H9 (cell line): ENCODE measurements around the gene PLA2G2C. TPM values are rescaled to one million over a fixed set of nuclear protein-coding genes. Genes with fewer than 3 reads are reported as not detected.

Source experiments
- DNase-seq: peaks from one replicate; pipeline ENCODE4 v3.0.0-alpha.2; 2017
- H2AFZ ChIP-seq: one replicate; pipeline ENCODE4 v1.6.1; 2013; ENCODE audit warnings: mild to moderate bottlenecking, low read length, control low read depth, moderate library complexity
- H2AK5ac ChIP-seq: 2 replicates; pipeline ENCODE4 v1.6.1; 2013; ENCODE audit warnings: low read length, control low read depth, mixed read lengths; ENCODE audit not compliant: insufficient read length
- H2BK120ac ChIP-seq: one replicate; pipeline ENCODE4 v1.6.1; 2013; ENCODE audit warnings: low read depth, mild to moderate bottlenecking, low read length, control low read depth, inconsistent platforms; ENCODE audit not compliant: poor library complexity, severe bottlenecking
- H2BK12ac ChIP-seq: 2 replicates; pipeline ENCODE4 v1.6.1; 2013; ENCODE audit warnings: low read length, control low read depth, mixed read lengths, low read depth; ENCODE audit not compliant: insufficient read length
- H2BK15ac ChIP-seq: 2 replicates; pipeline ENCODE4 v1.6.1; 2013; ENCODE audit warnings: low read depth, low read length, control low read depth
- H2BK20ac ChIP-seq: one replicate; pipeline ENCODE4 v1.6.1; 2013; ENCODE audit warnings: low read depth, mild to moderate bottlenecking, low read length, control low read depth, inconsistent platforms; ENCODE audit not compliant: poor library complexity, severe bottlenecking
- H2BK5ac ChIP-seq: 2 replicates; pipeline ENCODE4 v1.6.1; 2013; ENCODE audit warnings: low read length, control low read depth, mixed read lengths; ENCODE audit not compliant: insufficient read length
- H3K14ac ChIP-seq: 2 replicates; pipeline ENCODE4 v1.6.1; 2013; ENCODE audit warnings: low read length, control low read depth; ENCODE audit not compliant: insufficient read depth
- H3K18ac ChIP-seq: 2 replicates; pipeline ENCODE4 v1.6.1; 2013; ENCODE audit warnings: low read depth, mild to moderate bottlenecking, mixed read lengths, low read length, control low read depth; ENCODE audit not compliant: insufficient read length
- H3K23ac ChIP-seq: 2 replicates; pipeline ENCODE4 v1.6.1; 2013; ENCODE audit warnings: low read length, control low read depth, mixed read lengths, low read depth; ENCODE audit not compliant: insufficient read length
- H3K23me2 ChIP-seq: 2 replicates; pipeline ENCODE4 v1.6.1; 2013; ENCODE audit warnings: low read depth, mild to moderate bottlenecking, mixed read lengths, low read length, control low read depth; ENCODE audit not compliant: insufficient read length, poor library complexity, severe bottlenecking
- H3K27ac ChIP-seq: 2 replicates; pipeline ENCODE4 v1.5.1; 2013; ENCODE audit warnings: low read length, control low read depth, mixed read lengths, low read depth; ENCODE audit not compliant: insufficient read length
- H3K27me3 ChIP-seq: 2 replicates; pipeline ENCODE4 v1.6.1; 2013; ENCODE audit warnings: low read length, control low read depth, inconsistent platforms; ENCODE audit not compliant: insufficient read depth
- H3K4ac ChIP-seq: 2 replicates; pipeline ENCODE4 v1.6.1; 2013; ENCODE audit warnings: low read depth, mild to moderate bottlenecking, control low read depth, inconsistent platforms, low read length, moderate library complexity
- H3K4me1 ChIP-seq: 2 replicates; pipeline ENCODE4 v1.6.1; 2013; ENCODE audit warnings: low read length, control low read depth, inconsistent platforms; ENCODE audit not compliant: insufficient read depth
- H3K4me2 ChIP-seq: 2 replicates; pipeline ENCODE4 v1.6.1; 2013; ENCODE audit warnings: low read length, control low read depth, mixed read lengths; ENCODE audit not compliant: insufficient read length, insufficient read depth
- H3K56ac ChIP-seq: 2 replicates; pipeline ENCODE4 v1.6.1; 2013; ENCODE audit warnings: low read depth, mild to moderate bottlenecking, mixed read lengths, low read length, control low read depth; ENCODE audit not compliant: insufficient read length
- H3K79me1 ChIP-seq: 2 replicates; pipeline ENCODE4 v1.6.1; 2013; ENCODE audit warnings: low read depth, mild to moderate bottlenecking, moderate library complexity, low read length, control low read depth, inconsistent platforms; ENCODE audit not compliant: insufficient read depth, poor library complexity, severe bottlenecking
- H3K79me2 ChIP-seq: 2 replicates; pipeline ENCODE4 v1.6.1; 2013; ENCODE audit warnings: low read length, control low read depth, inconsistent platforms; ENCODE audit not compliant: insufficient read depth
- H3K9ac ChIP-seq: 2 replicates; pipeline ENCODE4 v1.6.1; 2013; ENCODE audit warnings: low read length, control low read depth, mixed read lengths; ENCODE audit not compliant: insufficient read length; ENCODE audit errors: extremely low read depth
- H3K9me3 ChIP-seq: one replicate; pipeline ENCODE4 v1.6.1; 2013; ENCODE audit warnings: low read depth, low read length, inconsistent platforms; ENCODE audit not compliant: control insufficient read depth
- H3T11ph ChIP-seq: one replicate; pipeline ENCODE4 v1.6.1; 2013; ENCODE audit warnings: mild to moderate bottlenecking, low read length, control low read depth, inconsistent platforms
- H4K20me1 ChIP-seq: one replicate; pipeline ENCODE4 v1.6.1; 2013; ENCODE audit not compliant: control insufficient read depth, insufficient read length, insufficient read depth
- H4K5ac ChIP-seq: 2 replicates; pipeline ENCODE4 v1.6.1; 2013; ENCODE audit warnings: low read depth, mild to moderate bottlenecking, mixed read lengths, low read length, control low read depth; ENCODE audit not compliant: insufficient read length
- H4K8ac ChIP-seq: replicated peaks from 2 replicates; pipeline ENCODE4 v1.6.1; 2013; ENCODE audit warnings: low read length, control low read depth, mixed read lengths, low read depth; ENCODE audit not compliant: insufficient read length
- H4K91ac ChIP-seq: 2 replicates; pipeline ENCODE4 v1.6.1; 2013; ENCODE audit warnings: low read depth, mild to moderate bottlenecking, moderate library complexity, mixed read lengths, low read length, control low read depth; ENCODE audit not compliant: insufficient read length
- H3K27ac Mint-ChIP-seq, 3 experiments: 2 replicates in 2 of 3; 3 replicates in 1 of 3; pipeline ENCODE4 v1.8.0; 2020 to 2021; ENCODE audit warnings: mixed read lengths in 3 of 3, mild to moderate bottlenecking in 1 of 3, moderate library complexity in 1 of 3
- H3K27me3 Mint-ChIP-seq: 2 replicates; pipeline ENCODE4 v1.8.0; 2021; ENCODE audit warnings: low read depth, mild to moderate bottlenecking, moderate library complexity, mixed read lengths
- H3K36me3 Mint-ChIP-seq, 3 experiments: 2 replicates in 2 of 3; 3 replicates in 1 of 3; pipeline ENCODE4 v1.8.0; 2020 to 2021; ENCODE audit warnings: low read depth in 3 of 3, mixed read lengths in 3 of 3; ENCODE audit not compliant: insufficient read depth in 1 of 3
- H3K4me1 Mint-ChIP-seq, 2 experiments: 2 replicates each; pipeline ENCODE4 v1.8.0; 2020; ENCODE audit warnings: mixed read lengths in 2 of 2
- H3K4me3 Mint-ChIP-seq, 2 experiments: 2 replicates in 1 of 2; 3 replicates in 1 of 2; pipeline ENCODE4 v1.8.0; 2020 to 2021; ENCODE audit warnings: mild to moderate bottlenecking in 2 of 2, mixed read lengths in 2 of 2, moderate library complexity in 1 of 2
- H3K9me3 Mint-ChIP-seq, 2 experiments: 2 replicates in 1 of 2; 3 replicates in 1 of 2; pipeline ENCODE4 v1.8.0; 2020; ENCODE audit warnings: mild to moderate bottlenecking in 2 of 2, mixed read lengths in 2 of 2, moderate library complexity in 1 of 2
- WGBS: extraction: QIAGEN DNeasy Blood & Tissue Kit; methylation state at CpG from one replicate; pipeline ENCODE4 v1.1.7; 2013; ENCODE audit warnings: missing lambda C conversion rate, low lambda C conversion rate, mixed read lengths; ENCODE audit not compliant: insufficient read length; ENCODE audit errors: extremely low coverage; 5-methylcytosine and 5-hydroxymethylcytosine counted together
- total RNA-seq: library from RNA; stranded (reverse); gene quantifications from 2 replicates; pipeline ENCODE4 v1.2.1, GENCODE V29; 2021
- TF ChIP-seq, protein P1 (sequence below): fragments of 200-600 bp; sonication (generic); conservative IDR thresholded peaks from 3 replicates; pipeline ENCODE4 v1.8.0; 2021; ENCODE audit warnings: antibody characterized with exemption, mild to moderate bottlenecking

The PLA2G2C gene
- total RNA-seq, 1 experiment from 2014 or later: not detected

DNA sequence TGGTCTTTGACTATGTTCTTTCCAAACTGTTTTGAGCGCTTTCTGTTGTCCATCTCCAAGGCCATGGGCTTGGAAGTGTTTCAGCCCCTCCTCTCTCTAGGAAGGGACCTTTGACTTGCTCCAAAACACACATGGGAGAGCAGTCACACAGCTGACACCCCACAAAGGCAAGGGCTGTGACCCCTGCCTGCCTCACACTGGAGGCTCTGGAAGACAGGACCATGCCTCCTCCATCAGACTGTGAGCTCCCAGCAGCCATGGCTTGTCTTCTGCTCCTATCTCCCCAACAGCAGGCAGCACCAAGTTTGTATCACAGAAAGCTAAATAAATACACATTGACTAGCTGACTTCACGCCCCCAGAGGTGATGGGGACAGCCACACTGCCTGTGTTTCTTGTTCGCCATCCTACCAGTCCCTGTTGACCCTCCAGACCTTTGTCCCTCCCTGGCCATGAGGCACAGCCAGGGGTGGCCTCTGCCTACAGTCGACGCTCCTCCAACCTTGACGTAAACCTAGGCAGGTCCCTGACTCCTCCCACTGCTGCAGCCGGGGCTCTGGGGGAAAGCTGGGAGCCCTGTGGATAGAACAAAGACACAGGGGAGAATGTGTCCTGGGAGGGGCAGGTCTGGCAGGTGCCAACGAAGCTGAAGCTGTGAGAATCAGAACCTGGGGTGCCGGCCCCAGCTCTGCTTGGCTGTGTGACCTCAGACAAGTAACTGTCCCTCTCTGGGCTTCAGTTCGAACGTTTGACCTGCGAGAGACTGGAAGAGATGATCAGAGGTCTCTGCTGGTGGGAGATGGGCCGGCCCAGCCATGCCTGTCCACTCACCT is 42.4 kb downstream of the PLA2G2C start:
- no peak overlapping the region for H4K91ac ChIP-seq
- H4K8ac ChIP-seq: no peak overlapping the region
- H3K14ac ChIP-seq: peak overlapping the region; percentile 13; the same call in 1 of the 2 replicates
- H3K56ac ChIP-seq: no peak overlapping the region
- H3K27ac Mint-ChIP-seq: no peak overlapping the region; a peak in 1 of 7 replicates
- H3K27me3 Mint-ChIP-seq: peaks cover 2% of the 10 kb centered on the region; the same call in 1 of the 2 replicates
- H3K4me2 ChIP-seq: no peak overlapping the region
- H3K4me1 ChIP-seq: no peaks in the 10 kb centered on the region
- no peak overlapping the region for H2AFZ ChIP-seq
- H3K4me3 Mint-ChIP-seq: no peak overlapping the region
- H4K20me1 ChIP-seq: no peaks in the 10 kb centered on the region
- H3K18ac ChIP-seq: no peak overlapping the region
- no peak overlapping the region for H3T11ph ChIP-seq
- DNase-seq: no peak
- no peak overlapping the region for H2BK20ac ChIP-seq
- no peak overlapping the region for H3K9ac ChIP-seq
- H3K79me2 ChIP-seq: no peaks in the 10 kb centered on the region
- H3K9me3 ChIP-seq: no peaks in the 10 kb centered on the region
- TF ChIP-seq, protein P1, sequence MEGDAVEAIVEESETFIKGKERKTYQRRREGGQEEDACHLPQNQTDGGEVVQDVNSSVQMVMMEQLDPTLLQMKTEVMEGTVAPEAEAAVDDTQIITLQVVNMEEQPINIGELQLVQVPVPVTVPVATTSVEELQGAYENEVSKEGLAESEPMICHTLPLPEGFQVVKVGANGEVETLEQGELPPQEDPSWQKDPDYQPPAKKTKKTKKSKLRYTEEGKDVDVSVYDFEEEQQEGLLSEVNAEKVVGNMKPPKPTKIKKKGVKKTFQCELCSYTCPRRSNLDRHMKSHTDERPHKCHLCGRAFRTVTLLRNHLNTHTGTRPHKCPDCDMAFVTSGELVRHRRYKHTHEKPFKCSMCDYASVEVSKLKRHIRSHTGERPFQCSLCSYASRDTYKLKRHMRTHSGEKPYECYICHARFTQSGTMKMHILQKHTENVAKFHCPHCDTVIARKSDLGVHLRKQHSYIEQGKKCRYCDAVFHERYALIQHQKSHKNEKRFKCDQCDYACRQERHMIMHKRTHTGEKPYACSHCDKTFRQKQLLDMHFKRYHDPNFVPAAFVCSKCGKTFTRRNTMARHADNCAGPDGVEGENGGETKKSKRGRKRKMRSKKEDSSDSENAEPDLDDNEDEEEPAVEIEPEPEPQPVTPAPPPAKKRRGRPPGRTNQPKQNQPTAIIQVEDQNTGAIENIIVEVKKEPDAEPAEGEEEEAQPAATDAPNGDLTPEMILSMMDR: no peak
- no CpG with 5 or more reads among the region's 13 CpGs for WGBS
- H2BK5ac ChIP-seq: no peak overlapping the region
- H2BK15ac ChIP-seq: no peak overlapping the region
- H3K4ac ChIP-seq: no peak overlapping the region
- no peak overlapping the region for H3K23ac ChIP-seq
- H3K27ac ChIP-seq: no peak overlapping the region
- H2BK12ac ChIP-seq: no peak overlapping the region
- no peak overlapping the region for H2BK120ac ChIP-seq
- no peaks in the 10 kb centered on the region for H3K9me3 Mint-ChIP-seq
- no peak overlapping the region for H4K5ac ChIP-seq
- peaks cover 4 to 20% of the 10 kb centered on the region in 2 experiments for H3K4me1 Mint-ChIP-seq
- H3K79me1 ChIP-seq: no peaks in the 10 kb centered on the region
- no peak overlapping the region for H2AK5ac ChIP-seq
- H3K27me3 ChIP-seq: no peaks in the 10 kb centered on the region
- no peaks in the 10 kb centered on the region for H3K23me2 ChIP-seq
- H3K36me3 Mint-ChIP-seq: no peaks in the 10 kb centered on the region
